ENCODE data around the gene DHCR24.
A peak's percentile ranks its signal among the peaks of the same experiment; 100 is the strongest.

DHCR24 gene

GRCh38 chr1:54887665-54888071, 673 bp upstream of the DHCR24 start:
- DNase-seq (ENCODE audit: low read depth) = no peak
- TF ChIP-seq, protein P1, sequence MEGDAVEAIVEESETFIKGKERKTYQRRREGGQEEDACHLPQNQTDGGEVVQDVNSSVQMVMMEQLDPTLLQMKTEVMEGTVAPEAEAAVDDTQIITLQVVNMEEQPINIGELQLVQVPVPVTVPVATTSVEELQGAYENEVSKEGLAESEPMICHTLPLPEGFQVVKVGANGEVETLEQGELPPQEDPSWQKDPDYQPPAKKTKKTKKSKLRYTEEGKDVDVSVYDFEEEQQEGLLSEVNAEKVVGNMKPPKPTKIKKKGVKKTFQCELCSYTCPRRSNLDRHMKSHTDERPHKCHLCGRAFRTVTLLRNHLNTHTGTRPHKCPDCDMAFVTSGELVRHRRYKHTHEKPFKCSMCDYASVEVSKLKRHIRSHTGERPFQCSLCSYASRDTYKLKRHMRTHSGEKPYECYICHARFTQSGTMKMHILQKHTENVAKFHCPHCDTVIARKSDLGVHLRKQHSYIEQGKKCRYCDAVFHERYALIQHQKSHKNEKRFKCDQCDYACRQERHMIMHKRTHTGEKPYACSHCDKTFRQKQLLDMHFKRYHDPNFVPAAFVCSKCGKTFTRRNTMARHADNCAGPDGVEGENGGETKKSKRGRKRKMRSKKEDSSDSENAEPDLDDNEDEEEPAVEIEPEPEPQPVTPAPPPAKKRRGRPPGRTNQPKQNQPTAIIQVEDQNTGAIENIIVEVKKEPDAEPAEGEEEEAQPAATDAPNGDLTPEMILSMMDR (IDR thresholded peaks at IDR 0.05; ENCODE audit: control insufficient read depth, extremely low read depth, insufficient read depth) = no peak
- H3K4me3 ChIP-seq (ENCODE audit: low read depth, low read length) = peak overlapping the region; percentile 81

GRCh38 chr1:54885807-54886723, 930 bp downstream of the DHCR24 start:
- DNase-seq (ENCODE audit: low read depth) = peak; percentile 79
- TF ChIP-seq, protein P1 (IDR thresholded peaks at IDR 0.05; ENCODE audit: control insufficient read depth, extremely low read depth, insufficient read depth) = no peak
- H3K4me3 ChIP-seq (ENCODE audit: low read depth, low read length) = peak overlapping the region; percentile 81

GRCh38 chr1:54885237-54885679, 1.7 kb downstream of the DHCR24 start:
- TF ChIP-seq, protein P1 (IDR thresholded peaks at IDR 0.05; ENCODE audit: control insufficient read depth, extremely low read depth, insufficient read depth) = no peak
- H3K4me3 ChIP-seq (ENCODE audit: low read depth, low read length) = peak overlapping the region; percentile 81
- no peak for DNase-seq (ENCODE audit: low read depth)

- DNase-seq (ENCODE audit: low read depth) = no peak
- TF ChIP-seq, protein P1 (IDR thresholded peaks at IDR 0.05; ENCODE audit: control insufficient read depth, extremely low read depth, insufficient read depth) = no peak
- H3K4me3 ChIP-seq (ENCODE audit: low read depth, low read length) = peak overlapping the region; percentile 81
Measured at GRCh38 chr1:54884768-54885167, 2.2 kb downstream of the DHCR24 start.

GRCh38 chr1:54884135-54884586, 2.8 kb downstream of the DHCR24 start:
- no peak for DNase-seq (ENCODE audit: low read depth)
- peak overlapping the region; percentile 81 for H3K4me3 ChIP-seq (ENCODE audit: low read depth, low read length)
- TF ChIP-seq, protein P1 (IDR thresholded peaks at IDR 0.05; ENCODE audit: control insufficient read depth, extremely low read depth, insufficient read depth) = no peak

DNA sequence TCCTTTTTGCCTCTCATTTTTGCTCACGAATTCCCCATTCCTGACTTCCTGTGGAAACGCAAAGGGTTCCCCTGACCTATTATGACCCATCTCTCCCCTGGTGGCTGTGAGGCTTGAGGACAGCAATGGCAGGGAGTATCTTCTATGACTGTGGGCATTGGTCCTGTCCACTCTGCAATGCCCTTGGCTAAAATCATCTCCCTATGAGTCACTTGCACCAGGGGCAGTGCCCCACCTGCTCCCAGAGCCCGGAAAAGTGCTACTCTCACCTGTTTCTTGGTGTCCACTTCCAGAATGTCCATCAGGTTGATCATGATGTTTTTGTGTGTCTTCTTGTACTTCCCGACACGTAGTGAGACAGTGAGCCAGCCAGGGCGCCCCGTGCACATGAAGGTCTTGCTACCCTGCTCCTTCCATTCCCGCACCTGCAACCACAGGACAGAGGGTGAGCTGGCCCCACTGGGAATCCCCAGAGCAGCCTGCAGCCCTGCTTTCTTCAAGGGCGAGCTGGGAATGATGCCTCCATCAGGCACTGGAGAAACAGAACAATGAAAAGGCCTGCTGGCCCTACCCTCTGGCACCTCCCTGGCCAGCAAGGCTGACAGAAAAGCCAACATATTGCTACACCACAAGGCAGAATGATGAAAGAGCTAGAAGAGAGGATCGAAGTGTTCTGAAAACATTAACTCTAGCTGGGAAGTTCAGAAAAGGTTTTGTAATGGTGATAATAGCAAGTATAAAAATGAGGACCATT, 3.5 kb downstream of the DHCR24 start:
- TF ChIP-seq, protein P1 (IDR thresholded peaks at IDR 0.05; ENCODE audit: control insufficient read depth, extremely low read depth, insufficient read depth) = no peak
- H3K4me3 ChIP-seq (ENCODE audit: low read depth, low read length) = peak overlapping the region; percentile 3; the same call in 1 of the 2 replicates
- DNase-seq (ENCODE audit: low read depth) = no peak
